Ureter (tissue), 1 donor: ENCODE measurements around the gene MMP21. TPM values are rescaled to one million over a fixed set of nuclear protein-coding genes. Genes with fewer than 3 reads are reported as not detected.

ENCODE experiments used
- DNase-seq: peaks from one replicate; pipeline ENCODE4 v3.0.0-alpha.2; 2020; ENCODE audit warnings: low spot score
- total RNA-seq: library from RNA; stranded (reverse); gene quantifications from one replicate; pipeline ENCODE4 v1.2.4, GENCODE V29; 2023
- donor health status: DM: yes; HTN: yes; CAD: no.

Gene MMP21
- total RNA-seq, 1 donor from 2014 or later: not detected

DNA sequence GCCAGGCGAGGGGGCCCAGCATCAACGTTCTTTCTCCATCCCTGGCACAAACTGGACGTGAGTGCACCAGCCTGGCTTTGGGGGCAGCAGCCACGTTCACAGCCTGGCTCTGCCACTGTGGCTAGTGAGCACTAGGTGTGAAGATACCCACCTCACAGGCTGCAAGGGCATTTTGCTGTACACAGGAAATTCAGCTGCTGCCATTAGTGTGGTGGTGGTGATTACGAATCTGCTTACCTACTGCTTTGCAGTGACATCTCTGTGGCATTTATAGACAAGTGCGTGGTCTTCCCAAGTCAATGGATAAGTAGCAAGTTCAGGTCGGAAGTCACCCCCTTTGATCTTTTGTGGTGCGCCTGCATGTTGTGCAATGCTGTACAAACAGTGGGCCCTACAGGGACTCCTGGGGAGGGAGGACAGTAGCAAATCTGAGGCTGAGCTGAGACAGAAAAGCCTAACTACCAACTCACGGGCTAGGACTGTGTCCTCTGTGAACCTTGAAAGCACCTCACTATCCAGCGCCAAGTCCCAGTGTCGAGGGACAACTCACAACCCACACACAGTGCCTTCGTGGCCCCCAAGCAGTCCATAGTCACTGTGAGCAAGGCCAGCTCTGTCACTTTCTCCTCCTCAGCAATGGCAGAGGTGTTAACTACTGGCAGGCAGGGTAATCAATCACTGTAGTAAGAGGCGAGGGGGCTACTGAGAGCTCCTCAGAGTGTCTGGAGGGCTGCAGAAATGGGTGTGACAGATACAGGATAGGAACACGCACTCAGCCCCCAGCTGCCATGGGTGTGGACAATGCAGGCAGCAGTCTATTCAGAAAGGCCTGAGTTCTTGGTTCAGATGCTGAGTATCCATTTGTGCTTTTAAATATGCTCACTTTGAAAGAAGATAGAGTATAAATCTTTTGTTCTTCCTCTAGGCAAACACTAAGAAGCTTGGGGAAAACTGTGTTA is 17.0 kb upstream of the MMP21 start:
- no peak for DNase-seq

DNA sequence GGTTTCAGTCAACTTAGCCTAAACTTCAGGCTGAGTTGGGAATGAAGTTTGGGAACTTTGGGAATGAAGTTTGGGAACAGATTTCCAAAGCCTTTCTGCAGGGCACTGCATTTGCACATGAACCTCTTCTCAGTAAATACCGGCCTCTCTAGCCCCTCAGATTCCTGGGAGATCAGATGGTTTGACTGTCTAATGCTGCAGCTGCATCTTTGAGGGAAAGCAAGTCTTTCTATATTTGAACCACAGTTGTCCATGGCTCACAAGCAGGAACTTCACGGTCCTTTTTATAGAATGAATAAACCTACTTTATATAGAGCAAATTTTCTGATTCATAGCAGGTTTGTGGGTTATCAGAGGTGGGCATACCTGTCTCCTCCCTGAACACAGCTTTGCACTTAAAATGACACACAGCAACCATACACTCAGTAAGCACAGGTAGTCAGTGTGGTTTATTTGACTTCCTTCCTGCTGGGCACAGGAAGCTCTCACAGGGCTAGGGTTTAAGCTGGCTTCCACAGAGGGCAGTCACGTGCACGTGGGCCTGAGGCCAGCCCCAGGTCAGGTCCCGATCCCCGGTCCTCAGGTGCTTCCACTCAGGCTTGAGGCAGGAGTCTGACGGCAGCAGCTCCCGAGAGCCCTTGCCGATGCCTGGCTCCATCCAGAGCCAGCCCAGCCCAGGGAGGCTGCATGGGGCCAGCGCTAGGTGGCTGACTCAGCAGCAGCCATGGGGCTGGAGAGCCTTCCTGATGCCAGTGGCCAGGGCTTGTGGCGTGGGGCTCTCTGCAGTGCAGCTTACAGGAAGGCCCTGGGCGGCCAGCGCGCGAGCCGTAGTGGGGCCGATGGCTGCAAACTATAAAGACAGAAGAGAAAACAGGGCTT is 12.8 kb upstream of the MMP21 start:
- DNase-seq: no peak

DNA sequence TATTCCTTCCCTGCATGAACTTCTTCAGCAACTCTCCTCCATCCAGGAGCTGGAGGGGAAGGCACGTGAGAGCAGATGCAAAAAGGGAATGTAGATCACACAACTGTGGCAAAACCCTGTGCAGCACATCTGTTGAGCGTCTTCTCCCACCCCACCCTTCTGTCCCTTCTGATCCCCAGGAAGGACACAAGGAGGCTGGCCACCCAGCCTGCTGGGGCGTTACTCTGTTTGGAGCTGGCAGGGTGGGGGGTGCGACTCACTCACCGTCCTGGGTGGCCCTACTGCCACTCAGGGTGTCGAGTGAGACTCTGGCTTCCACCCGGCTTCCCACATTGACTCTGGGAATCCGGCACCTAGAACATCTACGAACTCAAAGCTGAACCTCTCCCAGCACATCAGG is 10.2 kb upstream of the MMP21 start:
- no peak for DNase-seq

DNA sequence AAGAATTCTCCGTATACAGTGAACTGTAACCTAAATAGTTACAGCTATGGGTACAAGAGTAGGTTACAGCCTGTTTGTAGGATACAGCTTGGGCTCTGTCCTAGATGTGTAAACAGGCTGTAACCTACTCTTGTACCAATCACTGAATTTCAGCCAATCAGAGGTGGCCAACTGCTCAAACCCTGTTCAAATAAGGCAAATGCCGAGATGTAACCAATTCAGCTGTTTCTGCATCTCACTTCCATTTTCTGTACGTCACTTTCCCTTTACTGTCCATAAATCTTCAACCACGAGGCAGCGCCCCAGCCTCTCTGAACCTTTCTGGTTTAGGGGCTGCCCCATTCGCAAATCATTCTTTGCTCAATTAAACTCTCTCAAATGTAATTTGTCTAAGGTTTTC is 8.3 kb upstream of the MMP21 start:
- no peak for DNase-seq

DNA sequence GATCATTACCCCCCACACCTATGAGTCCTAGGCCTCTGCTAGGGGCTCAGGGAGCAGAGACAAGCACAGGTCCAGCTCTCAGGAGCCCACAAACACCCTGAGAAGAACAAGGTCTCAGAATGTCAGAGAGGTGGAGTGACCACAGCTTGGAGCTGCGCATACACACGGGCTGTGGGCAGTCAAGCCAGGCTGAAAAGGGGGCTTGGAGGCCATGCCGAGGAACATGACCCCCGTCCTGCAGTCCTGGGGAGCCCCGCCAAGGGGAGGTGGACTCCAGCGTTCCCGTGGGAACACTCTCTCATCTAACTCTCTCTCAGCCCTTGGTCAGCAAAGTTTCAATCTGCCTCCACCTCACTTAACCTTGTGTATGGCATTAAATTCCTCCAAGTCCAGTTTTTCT is 7.8 kb upstream of the MMP21 start:
- no peak for DNase-seq

DNA sequence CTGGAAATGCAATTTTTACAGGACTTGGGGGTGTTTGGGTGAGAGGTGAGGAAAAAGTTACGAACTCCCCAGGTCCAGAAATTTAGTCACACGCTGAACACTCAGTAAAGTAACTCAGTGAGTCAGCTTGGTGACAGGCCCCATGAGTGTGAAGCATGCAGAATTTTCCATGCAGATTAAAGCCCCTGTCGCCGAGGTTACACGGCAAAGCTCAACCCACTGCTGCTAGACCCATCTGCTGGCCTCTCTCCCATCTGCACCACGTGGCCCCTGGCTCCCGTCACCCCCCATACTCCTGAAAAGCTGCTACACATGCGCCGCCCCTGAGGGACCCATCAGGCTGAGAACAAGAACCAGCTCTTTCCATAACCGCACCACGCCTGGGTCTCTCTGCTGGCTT is 7.0 kb upstream of the MMP21 start:
- no peak for DNase-seq

DNA sequence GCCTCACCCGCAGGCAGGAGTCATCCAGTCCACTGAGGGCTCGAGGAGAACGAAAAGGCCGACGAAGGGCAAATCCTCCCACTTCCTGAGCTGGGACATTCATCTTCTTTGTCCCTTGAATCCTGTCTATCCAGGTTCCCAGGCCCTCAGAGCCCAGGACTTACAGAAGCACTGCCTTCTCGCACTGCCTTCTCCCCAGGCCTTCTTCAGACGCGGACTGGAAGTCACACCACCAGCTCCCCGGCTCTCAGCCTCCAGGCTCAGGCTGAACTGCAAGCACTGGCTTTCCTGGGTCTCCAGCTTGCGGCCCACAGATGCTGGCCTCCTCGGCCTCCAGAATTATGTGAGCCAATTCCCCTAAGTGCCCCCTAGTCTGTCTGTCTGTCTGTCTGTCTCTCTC is 6.4 kb upstream of the MMP21 start:
- no peak for DNase-seq

DNA sequence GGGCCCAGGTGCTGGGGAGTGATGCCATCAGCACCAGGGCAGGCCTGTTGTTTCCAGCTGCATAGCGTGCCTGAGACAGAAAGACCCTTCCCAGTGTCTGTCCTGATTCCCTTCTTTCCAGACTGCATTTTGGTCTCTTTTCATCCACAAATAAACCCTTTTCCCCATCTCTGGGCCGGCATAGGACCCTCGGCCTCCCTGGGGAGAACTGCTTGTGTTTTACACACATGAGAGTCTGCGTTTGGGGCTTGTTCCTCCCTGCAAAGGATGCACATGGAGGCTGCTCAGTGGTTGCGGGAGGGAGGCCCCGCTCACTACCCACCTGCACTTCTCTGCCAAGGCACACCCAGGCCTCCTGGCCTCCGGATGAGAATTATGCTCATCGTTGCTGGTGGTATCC is 5.8 kb upstream of the MMP21 start:
- DNase-seq: no peak

DNA sequence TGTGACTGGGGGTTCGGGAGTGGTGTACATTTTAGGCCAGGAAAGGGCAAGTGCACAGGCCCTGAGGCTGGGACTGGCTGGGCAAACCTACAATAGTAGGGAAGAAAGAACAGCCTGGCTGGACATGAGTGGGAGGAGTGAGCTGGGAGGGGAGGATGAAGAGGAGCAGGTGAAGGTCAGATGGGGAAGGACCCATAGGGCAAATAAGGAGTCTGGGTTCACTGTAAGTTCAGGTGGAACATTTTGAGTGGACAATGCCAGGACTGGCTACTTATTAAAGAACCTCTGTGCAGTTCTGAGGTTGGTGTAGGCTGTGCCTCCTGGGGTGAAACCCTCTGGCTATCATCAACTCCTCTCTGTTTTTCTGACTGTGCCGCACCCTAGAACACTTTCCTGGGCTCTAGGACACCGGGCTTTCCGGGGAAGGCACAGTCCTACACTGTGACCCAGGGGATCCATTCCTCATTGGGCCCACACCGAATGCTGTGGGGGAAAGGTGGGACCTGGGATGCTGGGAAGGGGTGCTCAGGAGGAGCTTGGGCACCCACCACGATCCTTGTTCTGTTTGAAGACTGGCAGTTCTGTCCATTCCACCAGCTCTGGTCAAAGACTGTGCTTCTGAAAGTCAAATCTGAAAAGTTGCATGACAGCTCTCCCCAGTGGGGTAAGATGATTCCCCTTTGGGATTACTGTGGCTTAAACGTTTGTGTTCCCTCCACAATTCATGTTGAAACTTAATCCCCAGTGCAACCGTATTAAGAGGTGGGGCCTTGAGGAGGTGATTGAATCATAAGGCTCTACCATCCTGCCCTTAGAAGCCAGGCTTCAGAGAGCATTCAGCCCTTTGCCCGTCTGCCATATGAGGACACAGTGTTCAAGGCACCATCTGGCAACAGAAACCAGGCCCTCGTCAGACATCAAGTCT is 4.0 kb upstream of the MMP21 start:
- DNase-seq: peak; percentile 26

DNA sequence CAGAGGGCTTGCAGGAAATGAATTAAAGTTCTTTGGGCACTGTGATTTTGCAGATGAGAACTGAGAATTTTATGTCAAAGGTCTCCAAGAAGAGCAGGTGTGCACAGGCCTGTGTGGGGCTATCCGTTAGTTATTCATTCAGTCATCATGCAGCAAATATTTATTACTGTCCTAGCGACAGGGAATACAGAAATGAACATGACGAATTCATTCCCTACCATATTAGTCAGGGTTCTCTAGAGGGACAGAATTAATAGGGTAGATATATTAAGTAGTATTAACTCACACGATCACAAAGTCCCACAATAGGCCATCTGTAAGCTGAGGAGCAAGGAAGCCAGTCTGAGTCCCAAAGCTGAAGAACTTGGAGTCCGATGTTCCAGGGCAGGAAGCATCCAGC is 2.9 kb upstream of the MMP21 start:
- peak; percentile 5 for DNase-seq

DNA sequence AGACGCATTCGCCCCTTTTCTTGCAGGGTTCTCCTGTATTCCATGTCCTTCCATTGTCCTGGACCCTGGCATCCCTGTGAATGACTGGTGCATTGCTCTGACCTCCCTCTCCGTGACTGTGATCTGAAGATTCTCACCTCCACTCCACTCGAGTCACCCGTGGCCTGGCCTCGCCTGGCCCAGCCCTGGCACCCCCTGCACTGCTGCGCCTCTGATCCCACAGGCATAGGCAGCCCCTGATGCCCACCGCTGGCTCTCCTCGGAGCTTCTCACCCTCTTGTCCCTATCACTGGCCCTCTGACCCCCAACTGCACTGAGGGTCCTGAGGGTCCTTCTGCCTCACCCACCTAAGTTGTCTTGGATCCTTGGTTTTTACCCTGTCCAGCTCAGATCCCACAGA is 2.2 kb upstream of the MMP21 start:
- peak; percentile 35 for DNase-seq

DNA sequence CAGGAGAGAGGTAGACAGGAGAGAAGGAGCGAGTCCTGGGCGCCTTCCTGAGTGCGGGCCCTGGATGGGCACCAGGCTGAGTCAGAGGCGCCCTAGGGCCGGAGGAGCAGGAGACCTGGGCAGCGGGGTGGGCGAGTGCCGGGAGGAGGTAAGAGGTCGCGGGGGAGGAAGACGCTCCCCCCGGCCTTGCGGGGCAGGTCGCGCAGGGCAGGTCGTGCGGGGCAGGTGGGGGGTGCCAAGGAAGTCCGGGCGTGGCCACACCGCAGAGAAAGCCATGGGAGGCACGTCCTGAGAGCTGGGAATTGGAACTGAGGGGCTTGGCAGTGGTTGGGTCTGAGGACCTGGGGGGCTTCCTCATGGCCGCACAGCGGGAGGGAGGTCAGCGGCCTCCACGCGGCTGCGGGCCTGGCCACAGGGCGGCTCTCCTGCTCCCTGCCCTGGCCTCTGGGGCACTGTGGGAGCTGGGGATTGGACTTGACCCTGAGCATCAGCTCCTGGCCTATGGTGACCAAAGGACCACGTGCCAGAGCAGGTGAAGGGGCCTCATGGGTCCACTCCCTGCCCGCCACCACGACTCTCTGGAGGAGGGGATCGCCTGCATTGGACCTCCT is 935 bp downstream of the MMP21 start:
- DNase-seq: no peak

DNA sequence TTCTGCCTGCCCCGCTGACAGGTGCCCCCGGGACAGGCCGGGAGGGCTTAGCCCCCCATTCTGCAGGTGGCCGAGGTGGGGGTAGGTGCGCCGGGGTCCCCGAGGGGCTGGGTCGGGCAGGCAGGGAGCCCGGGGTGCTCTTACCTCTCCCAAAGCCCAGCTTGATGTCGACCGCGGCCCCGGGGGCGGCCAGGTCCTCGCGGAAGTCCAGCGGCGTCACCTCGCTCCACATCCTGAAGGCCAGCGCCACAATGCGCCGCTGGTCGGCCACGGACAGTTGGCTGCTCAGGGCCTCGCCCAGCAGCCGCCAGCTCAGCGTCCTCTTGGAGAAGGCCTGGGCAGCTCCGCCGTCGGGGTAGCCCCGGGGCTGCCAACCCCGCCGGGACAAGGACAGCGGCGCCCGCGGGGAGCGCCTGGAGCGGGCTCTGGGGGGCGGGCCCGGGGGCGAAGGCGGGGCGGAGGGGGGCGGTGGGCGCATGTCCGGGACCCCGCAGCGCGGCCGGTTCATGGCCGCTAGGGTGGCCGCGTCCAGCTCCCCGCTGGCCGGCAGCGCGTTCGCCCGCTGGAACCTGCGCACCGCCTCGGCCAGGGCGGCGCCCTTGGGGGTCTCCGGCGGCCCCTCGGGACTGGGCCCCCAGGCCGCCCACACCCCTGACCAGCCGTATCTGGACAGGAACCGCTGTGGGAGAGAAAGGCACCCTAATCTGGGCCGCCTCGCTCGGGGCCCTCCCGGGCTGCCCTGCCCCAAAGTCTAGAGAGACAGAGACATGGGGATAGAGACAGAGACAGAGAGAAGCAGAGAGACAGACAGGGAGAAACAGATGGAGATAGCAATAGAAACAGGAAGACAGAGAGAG is 1.7 kb downstream of the MMP21 start:
- no peak for DNase-seq

DNA sequence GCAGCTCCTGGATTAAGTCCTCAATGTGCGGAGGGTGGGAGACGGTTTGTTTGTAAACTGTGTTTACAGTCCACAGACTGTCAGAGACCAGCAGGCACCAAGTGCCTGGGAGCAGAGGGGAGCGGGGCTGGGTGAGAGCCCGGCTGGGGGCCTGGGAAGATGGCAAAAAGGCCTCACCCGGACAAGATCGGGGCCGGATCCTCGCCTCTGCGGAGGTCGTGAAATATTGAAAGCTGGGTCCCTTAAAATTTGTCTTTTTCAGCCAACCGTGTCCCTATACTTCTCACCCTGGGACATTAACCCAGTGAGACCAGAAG is 2.8 kb downstream of the MMP21 start:
- no peak for DNase-seq

DNA sequence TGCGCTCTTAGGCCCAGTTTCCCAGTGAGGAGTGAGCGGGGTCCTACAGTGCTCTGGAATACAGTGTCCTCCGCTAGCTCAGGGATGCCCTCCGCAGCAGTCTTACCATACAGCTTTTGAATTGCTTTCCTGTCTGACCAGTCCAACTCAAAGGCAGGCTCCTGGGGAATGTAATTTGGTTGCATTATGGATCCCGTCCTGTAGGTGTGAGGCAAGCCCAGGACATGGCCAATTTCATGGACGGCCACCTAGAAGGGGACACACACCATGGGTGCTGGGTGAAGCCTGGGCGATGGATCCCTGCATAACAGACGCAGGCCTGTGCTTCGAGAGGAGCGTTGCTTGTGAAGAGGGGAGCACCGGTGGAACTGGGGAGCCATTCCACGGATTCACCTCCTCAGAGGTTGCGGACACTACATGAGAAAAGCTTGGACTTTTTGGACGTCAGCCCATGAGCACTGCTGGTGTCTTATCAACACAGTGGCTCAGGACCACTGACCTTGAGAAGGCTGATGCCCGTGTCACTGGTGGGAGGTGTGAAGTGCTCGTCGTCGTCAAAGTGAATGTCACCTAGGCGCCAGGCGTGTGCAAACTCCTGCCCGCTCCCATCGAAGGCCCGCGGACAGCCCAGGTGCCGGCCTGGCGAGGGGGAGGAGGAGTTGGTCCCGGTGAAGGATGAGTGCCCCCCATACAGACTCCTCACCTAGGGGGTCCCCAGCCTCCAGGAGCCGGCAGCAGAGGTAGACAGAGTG is 3.3 kb downstream of the MMP21 start:
- no peak for DNase-seq

DNA sequence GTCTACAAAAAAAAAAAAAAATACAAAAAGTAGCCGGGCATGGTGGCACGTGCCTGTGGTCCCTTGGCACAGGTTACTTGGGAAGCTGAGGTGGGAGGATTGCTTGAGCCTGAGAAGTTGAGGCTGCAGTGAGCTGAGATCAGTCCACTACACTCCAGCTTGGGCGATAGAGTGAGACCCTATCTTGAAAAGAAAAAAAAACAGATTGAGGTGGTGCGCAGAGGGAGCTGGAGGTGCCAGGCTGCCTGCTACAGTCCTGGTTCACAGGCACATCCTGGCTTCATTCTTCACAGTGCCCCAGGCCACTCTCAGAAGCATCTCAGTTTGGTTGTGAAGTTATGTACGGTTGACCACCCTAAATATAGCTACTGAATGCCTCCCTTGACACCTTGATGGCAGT is 4.8 kb downstream of the MMP21 start:
- no peak for DNase-seq

DNA sequence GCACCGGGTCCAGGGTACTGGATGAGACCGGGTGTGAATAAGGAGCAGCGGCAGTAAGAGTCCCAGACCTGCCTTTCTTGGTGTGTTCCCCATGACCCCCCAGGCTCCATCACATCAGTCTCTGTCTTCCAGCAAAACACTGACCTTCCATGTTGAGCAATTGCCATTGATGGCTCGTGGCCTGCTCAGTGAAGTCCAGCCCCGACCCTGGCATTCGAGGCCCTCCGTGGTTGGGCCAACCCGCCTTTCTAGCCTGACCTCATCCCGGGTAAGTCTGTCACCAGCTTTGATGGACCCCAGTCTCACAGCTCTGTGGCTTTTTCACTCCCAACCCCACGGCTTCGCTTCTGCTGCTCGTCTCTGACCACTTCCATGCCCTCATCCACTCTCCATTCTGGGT is 6.4 kb downstream of the MMP21 start:
- no peak for DNase-seq

DNA sequence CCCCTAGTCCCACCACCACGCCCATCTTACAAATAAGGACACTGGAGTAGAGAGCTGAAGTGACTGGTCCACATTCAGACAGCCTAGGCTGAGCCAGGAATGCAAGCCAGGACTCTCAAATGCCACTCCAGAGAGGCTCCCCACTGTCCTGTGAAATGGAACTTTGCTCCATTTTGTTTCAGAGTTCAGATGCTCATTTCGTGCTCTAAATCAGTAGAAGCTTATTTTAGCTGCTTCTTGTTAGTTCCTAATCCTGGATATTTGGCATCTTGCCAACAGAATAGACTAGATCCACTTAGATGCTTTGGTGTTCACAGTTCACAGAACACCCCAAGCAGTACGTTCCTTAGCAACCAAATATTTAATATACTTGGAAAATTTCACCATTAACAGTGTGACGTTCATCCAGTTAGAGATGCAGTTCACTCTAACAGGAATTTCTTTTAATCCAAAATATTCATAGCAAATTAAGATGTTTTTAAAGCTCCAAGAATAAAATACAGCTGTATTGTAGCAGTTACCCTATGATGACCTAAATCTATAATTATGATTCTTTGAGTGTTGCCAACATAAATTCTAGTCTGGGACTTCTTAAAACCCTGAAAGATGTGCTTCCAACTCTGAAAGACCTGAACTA is 7.3 kb downstream of the MMP21 start:
- no peak for DNase-seq

DNA sequence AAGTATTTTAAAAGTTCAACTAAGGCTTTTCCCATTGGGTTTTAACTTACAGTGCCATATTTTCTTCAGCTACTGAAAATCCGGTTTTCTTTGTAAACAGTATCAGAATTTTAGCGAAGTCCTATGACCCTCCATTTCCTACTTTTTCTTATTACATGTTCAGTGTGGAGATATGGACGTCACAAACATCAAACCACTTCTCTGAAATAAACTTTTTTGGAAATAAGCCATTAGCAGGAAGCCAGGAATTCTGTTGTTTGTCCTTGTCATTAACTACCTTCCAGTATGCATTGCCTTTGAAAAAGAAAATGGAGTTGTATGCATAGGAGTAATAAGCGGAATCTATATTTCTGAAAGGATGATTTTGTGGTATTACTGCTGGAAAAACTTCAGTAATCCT is 9.1 kb downstream of the MMP21 start:
- no peak for DNase-seq
